ENCODE measurements around the gene C9orf72. TPM values are rescaled to one million over a fixed set of nuclear protein-coding genes. Genes with fewer than 3 reads are reported as not detected.

C9orf72 gene
- total and polyA plus RNA-seq, 2 of the 8 experiments (the other 6 are each of a cell fraction or from before 2014, with no cell fraction given), result 7.2 to 17.5 TPM

DNA sequence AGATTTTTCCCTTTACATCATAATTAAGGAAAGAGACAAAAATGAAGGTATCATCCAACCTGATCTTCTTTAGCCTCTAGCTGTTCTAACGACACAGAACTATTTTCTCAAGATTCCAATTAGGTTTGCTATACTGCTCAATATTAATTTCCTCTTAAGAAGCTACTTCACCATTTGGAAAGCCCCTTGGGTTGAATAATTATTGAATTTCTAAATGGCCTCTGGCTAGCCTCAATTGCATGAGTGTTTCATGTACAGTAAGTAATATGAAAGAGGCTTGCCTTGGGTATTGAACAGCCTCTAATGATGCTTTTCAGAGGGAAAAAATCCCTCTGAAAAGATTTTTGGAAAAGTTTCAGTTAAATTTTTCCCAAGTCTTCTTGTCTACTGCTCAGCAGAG, 40.0 kb downstream of the C9orf72 start:
- Histone ChIP-seq H3K4ac (replicated peaks; ENCODE audit: insufficient read length, low read depth, low read length) (no peak overlapping the region), H3K36me3 (ENCODE audit: control insufficient read depth in 2 of 4, insufficient read depth in 4 of 4, low read length in 3 of 4) (no peaks in the 10 kb centered on the region), H2BK15ac (ENCODE audit: low read length) (no peak overlapping the region), H3K9ac (replicated peaks in 1 of 4; ENCODE audit: extremely low read depth in 1 of 4, low read depth in 3 of 4, low read length in 3 of 4) (no peak overlapping the region), H3K18ac (ENCODE audit: extremely low read depth, low read length) (no peak overlapping the region), H2AFZ (ENCODE audit: low read length) (no peak overlapping the region), H3K23ac (ENCODE audit: insufficient read length) (no peak overlapping the region), H2BK5ac (ENCODE audit: low read depth, low read length) (no peak overlapping the region), H2BK20ac (ENCODE audit: low read length) (no peak overlapping the region), H4K8ac (ENCODE audit: extremely low read depth, insufficient read depth, low read length) (no peak overlapping the region), H2BK120ac (replicated peaks; ENCODE audit: low read depth, low read length) (no peak overlapping the region), H4K5ac (ENCODE audit: insufficient read length, low read depth, low read length) (no peak overlapping the region), H3K23me2 (ENCODE audit: low read depth, low read length) (peaks cover 6% of the 10 kb centered on the region; the same call in 1 of the 2 replicates), H4K20me1 (replicated peaks in 1 of 2; ENCODE audit: control insufficient read depth in 1 of 2, insufficient read depth in 2 of 2, low read length in 2 of 2) (no peaks in the 10 kb centered on the region), H2AK5ac (ENCODE audit: low read depth, low read length) (no peak overlapping the region), H3K27me3 (replicated peaks in 1 of 4; ENCODE audit: control insufficient read depth in 3 of 4, extremely low read depth in 1 of 4, insufficient read depth in 3 of 4, low read length in 3 of 4) (no peaks in the 10 kb centered on the region), H2BK12ac (ENCODE audit: low read depth, low read length) (no peak overlapping the region), H3K79me1 (ENCODE audit: low read depth, low read length) (no peaks in the 10 kb centered on the region), H3K4me3 (ENCODE audit: extremely low read depth in 1 of 4, insufficient read depth in 2 of 4, low read depth in 3 of 4, low read length in 4 of 4) (no peak overlapping the region), H3K4me1 (replicated peaks in 1 of 4; ENCODE audit: control insufficient read depth in 3 of 4, insufficient read depth in 4 of 4, low read length in 3 of 4) (peaks cover 0 to 5% (median 0%) of the 10 kb centered on the region in 4 experiments; a peak in 4 of 7 replicates), H3K79me2 (ENCODE audit: control insufficient read depth in 1 of 2, insufficient read depth in 2 of 2, low read length in 2 of 2) (no peaks in the 10 kb centered on the region), H3K4me2 (ENCODE audit: insufficient read depth in 1 of 2, low read depth in 2 of 2, low read length in 2 of 2) (no peak overlapping the region), H3K27ac (ENCODE audit: low read depth, low read length) (no peak overlapping the region), H4K91ac (replicated peaks; ENCODE audit: insufficient read length, low read length) (no peak overlapping the region), H3K9me3 (ENCODE audit: insufficient read depth in 2 of 2, low read depth in 1 of 2, low read length in 1 of 2) (no peaks in the 10 kb centered on the region), H3K56ac (replicated peaks; ENCODE audit: insufficient read length, low read depth, low read length) (no peak overlapping the region), H3K14ac (ENCODE audit: insufficient read length) (no peak overlapping the region)
- FAIRE-seq (no peak), DNase-seq (ENCODE audit: low read depth in 1 of 2, low spot score in 2 of 2) (no peak)
- WGBS, 2 experiments (ENCODE audit: extremely low coverage in 1 of 2, insufficient coverage in 1 of 2, insufficient read length in 1 of 2, insufficient replicate concordance in 2 of 2, low coverage in 1 of 2, low lambda C conversion rate in 2 of 2, missing lambda C conversion rate in 1 of 2), result 87% methylated on average over 1 of the region's 1 CpG; no CpG with 5 or more reads in 1 of the 2 experiments
- ChIA-PET POLR2A (ENCODE audit: partially characterized antibody) (interaction anchor here (0.6 to 1.2 kb wide), 3 partner anchors 13 to 200 kb away, joined by 3 to 4 read pairs (median 3); no protein-coding TSS in a partner anchor), CTCF (ENCODE audit: partially characterized antibody) (interaction anchor here (1.4 to 2.8 kb wide), 3 partner anchors 9 to 201 kb away, joined by 3 to 16 read pairs (median 8); no protein-coding TSS in a partner anchor)
- TF ChIP-seq TAF7 (optimal IDR thresholded peaks at IDR 0.05; ENCODE audit: borderline replicate concordance, low read depth, low read length) (no peak), JUND (IDR thresholded peaks at IDR 0.05; ENCODE audit: low read length) (no peak), NRF1 (IDR thresholded peaks at IDR 0.05; ENCODE audit: low read depth, low read length) (no peak), MAFK (IDR thresholded peaks at IDR 0.05; ENCODE audit: low read depth, low read length) (no peak), SIRT6 (IDR thresholded peaks at IDR 0.05; ENCODE audit: low read length) (no peak), NANOG (IDR thresholded peaks at IDR 0.05; ENCODE audit: insufficient read depth, low read depth, low read length, poor library complexity, severe bottlenecking) (no peak), CEBPB (IDR thresholded peaks at IDR 0.05; ENCODE audit: low read depth, low read length) (no peak), TAF1 (IDR thresholded peaks at IDR 0.05; ENCODE audit: low read depth, low read length) (no peak), GABPA (IDR thresholded peaks at IDR 0.05; ENCODE audit: borderline replicate concordance, insufficient read depth, low read length) (no peak), GTF2F1 (IDR thresholded peaks at IDR 0.05; ENCODE audit: borderline replicate concordance, low read depth, low read length) (no peak), SRF (IDR thresholded peaks at IDR 0.05; ENCODE audit: low read depth, low read length) (no peak), SP4 (IDR thresholded peaks at IDR 0.05; ENCODE audit: low read length) (no peak), KDM4A (IDR thresholded peaks at IDR 0.05; ENCODE audit: low read depth, low read length, severe bottlenecking) (no peak)
- TF ChIP-seq, protein P1, sequence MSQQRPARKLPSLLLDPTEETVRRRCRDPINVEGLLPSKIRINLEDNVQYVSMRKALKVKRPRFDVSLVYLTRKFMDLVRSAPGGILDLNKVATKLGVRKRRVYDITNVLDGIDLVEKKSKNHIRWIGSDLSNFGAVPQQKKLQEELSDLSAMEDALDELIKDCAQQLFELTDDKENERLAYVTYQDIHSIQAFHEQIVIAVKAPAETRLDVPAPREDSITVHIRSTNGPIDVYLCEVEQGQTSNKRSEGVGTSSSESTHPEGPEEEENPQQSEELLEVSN (IDR thresholded peaks at IDR 0.05), result no peak
